Glutamatergic neuron (in vitro differentiated cells): ENCODE data around the gene POLD4. TPM values are rescaled to one million over a fixed set of nuclear protein-coding genes. Genes with fewer than 3 reads are reported as not detected.

Experiments
- DNase-seq: peaks from one replicate; pipeline ENCODE4 v3.0.0; 2022
- H3K27ac Mint-ChIP-seq: one replicate; pipeline ENCODE4 v1.8.0; 2020; ENCODE audit warnings: mild to moderate bottlenecking, mixed read lengths, inconsistent platforms; ENCODE audit not compliant: unreplicated experiment
- H3K27me3 Mint-ChIP-seq: one replicate; pipeline ENCODE4 v1.8.0; 2020; ENCODE audit warnings: mild to moderate bottlenecking, moderate library complexity, mixed read lengths, inconsistent platforms; ENCODE audit not compliant: unreplicated experiment
- H3K36me3 Mint-ChIP-seq: one replicate; pipeline ENCODE4 v1.8.0; 2020; ENCODE audit warnings: mild to moderate bottlenecking, mixed read lengths, inconsistent platforms; ENCODE audit not compliant: unreplicated experiment
- H3K4me1 Mint-ChIP-seq: one replicate; pipeline ENCODE4 v1.8.0; 2020; ENCODE audit warnings: mild to moderate bottlenecking, low read depth, mixed read lengths, inconsistent platforms; ENCODE audit not compliant: unreplicated experiment
- H3K4me3 Mint-ChIP-seq: one replicate; pipeline ENCODE4 v1.8.0; 2020; ENCODE audit warnings: mild to moderate bottlenecking, mixed read lengths, inconsistent platforms; ENCODE audit not compliant: unreplicated experiment
- H3K9me3 Mint-ChIP-seq: one replicate; pipeline ENCODE4 v1.8.0; 2020; ENCODE audit warnings: mild to moderate bottlenecking, moderate library complexity, mixed read lengths, inconsistent platforms; ENCODE audit not compliant: unreplicated experiment
- CTCF ChIP-seq: fragments of 200-600 bp; sonication (generic); IDR thresholded peaks from one replicate; pipeline ENCODE4 v1.5.0; 2021; ENCODE audit not compliant: partially characterized antibody, unreplicated experiment
- total RNA-seq: library from RNA; stranded (reverse); fragmentation: NEBNext Ultra II Directional; extraction: Animal tissue kit (Norgen Biotek cat#: 25700); gene quantifications from one replicate; pipeline ENCODE4 v1.2.1, GENCODE V29; 2021; ENCODE audit not compliant: unreplicated experiment

The POLD4 gene
- total RNA-seq, 1 donor from 2014 or later, result 15.4 TPM

- Mint-ChIP-seq H3K27ac (no peak overlapping the region), H3K27me3 (peaks cover 3% of the 10 kb centered on the region)
- no peak for TF ChIP-seq CTCF
These were observed 40.0 kb downstream of the POLD4 start for GRCh38 chr11:67313125-67313890.

GRCh38 chr11:67312187-67313021 lies 40.9 kb downstream of the POLD4 start:
- TF ChIP-seq CTCF, result no peak
- Mint-ChIP-seq H3K9me3 (peaks cover 4% of the 10 kb centered on the region), H3K4me3 (no peak overlapping the region), H3K36me3 (no peaks in the 10 kb centered on the region), H3K27me3 (peaks cover 2% of the 10 kb centered on the region), H3K27ac (no peak overlapping the region), H3K4me1 (no peaks in the 10 kb centered on the region)
- no peak for DNase-seq

More at GRCh38 chr11:67313125-67313890, 40.0 kb downstream of the POLD4 start:
- Mint-ChIP-seq H3K4me3 (no peak overlapping the region), H3K9me3 (peaks cover 5% of the 10 kb centered on the region), H3K4me1 (no peaks in the 10 kb centered on the region), H3K36me3 (no peaks in the 10 kb centered on the region)
- DNase-seq, result no peak

- peaks cover 4% of the 10 kb centered on the region for H3K27me3 Mint-ChIP-seq
- no peak overlapping the region for H3K4me3 Mint-ChIP-seq
- no peak overlapping the region for H3K27ac Mint-ChIP-seq
- H3K9me3 Mint-ChIP-seq, result peaks cover 4% of the 10 kb centered on the region
- no peaks in the 10 kb centered on the region for H3K36me3 Mint-ChIP-seq
- no peak for DNase-seq
- no peak for TF ChIP-seq CTCF
- H3K4me1 Mint-ChIP-seq, result no peaks in the 10 kb centered on the region
These were observed 41.7 kb downstream of the POLD4 start for GRCh38 chr11:67311556-67312082.

GRCh38 chr11:67311051-67311555 lies 42.2 kb downstream of the POLD4 start:
- no peak overlapping the region for H3K4me3 Mint-ChIP-seq
- no peaks in the 10 kb centered on the region for H3K36me3 Mint-ChIP-seq
- H3K27me3 Mint-ChIP-seq, result peaks cover 4% of the 10 kb centered on the region
- no peak overlapping the region for H3K27ac Mint-ChIP-seq
- peaks cover 4% of the 10 kb centered on the region for H3K9me3 Mint-ChIP-seq
- no peak for DNase-seq
- H3K4me1 Mint-ChIP-seq, result no peaks in the 10 kb centered on the region
- no peak for TF ChIP-seq CTCF
